ENCODE data around the gene ZNF727.
"Not testable (repeated sequence)": the region's sequence is repeated elsewhere in the genome, so short reads cannot be mapped to it uniquely, and the experiment has no call there.

ZNF727 gene
- 0.17 to 0.39 (median 0.35) reads per million in 3 donors for total RNA-seq

GRCh38 chr7:64045301-64046040 is at the start of gene ZNF727:
Gene ZNF727 (plus strand): TSS chr7:64045434. CDS start chr7:64045622, 188 bp downstream.
- Histone ChIP-seq H3K4me1 (ENCODE audit: control insufficient read depth, insufficient read depth, low read length, poor library complexity, severe bottlenecking) (no peaks in the 10 kb centered on the region), H3K27ac (ENCODE audit: insufficient read depth, low read length, poor library complexity, severe bottlenecking) (no peak within 1 kb of the TSS), H3K4me3 (ENCODE audit: insufficient read depth, low read depth, low read length, poor library complexity, severe bottlenecking) (no peak within 1 kb of the TSS), H3K36me3 (ENCODE audit: control insufficient read depth, insufficient read depth, low read length) (no peaks in the 10 kb centered on the region), H3K27me3 (replicated peaks; ENCODE audit: control insufficient read depth, insufficient read depth, low read length, poor library complexity, severe bottlenecking) (no peaks in the 10 kb centered on the region), H3K9me3 (ENCODE audit: control insufficient read depth, low read length) (no peaks in the 10 kb centered on the region)
- no peak for DNase-seq

DNA sequence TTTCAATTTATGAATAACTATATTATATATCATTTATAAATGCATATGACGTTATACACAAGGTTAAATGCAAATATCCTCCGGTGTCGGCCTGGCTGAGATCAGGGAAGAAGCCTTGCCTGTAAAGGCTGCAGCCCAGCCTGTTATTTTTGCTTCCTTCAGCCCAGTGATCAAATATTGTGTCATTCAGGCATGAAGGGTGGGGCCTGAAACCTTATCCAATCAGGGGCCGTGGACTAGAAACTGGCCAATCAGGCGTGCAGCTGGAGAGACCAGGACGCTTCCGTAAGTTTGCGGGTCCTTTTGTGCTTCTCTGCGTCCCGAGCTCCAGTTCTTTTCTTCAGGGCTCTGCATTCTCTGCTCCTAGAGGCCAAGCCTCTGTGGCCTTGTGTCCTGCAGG is 46.7 kb upstream of the ZNF727 start, which contains the start of gene ZNF722:
Gene ZNF722 (plus strand): TSS at position 301 of the 400 bp plus-strand sequence. CDS start 113 bp downstream, outside the sequence.
- Histone ChIP-seq H3K4me1 (ENCODE audit: control insufficient read depth, insufficient read depth, low read length, poor library complexity, severe bottlenecking) (no peaks in the 10 kb centered on the region), H3K9me3 (ENCODE audit: control insufficient read depth, low read length) (no peaks in the 10 kb centered on the region), H3K4me3 (ENCODE audit: insufficient read depth, low read depth, low read length, poor library complexity, severe bottlenecking) (no peak within 1 kb of the TSS), H3K36me3 (ENCODE audit: control insufficient read depth, insufficient read depth, low read length) (no peaks in the 10 kb centered on the region), H3K27me3 (replicated peaks; ENCODE audit: control insufficient read depth, insufficient read depth, low read length, poor library complexity, severe bottlenecking) (no peaks in the 10 kb centered on the region), H3K27ac (ENCODE audit: insufficient read depth, low read length, poor library complexity, severe bottlenecking) (no peak within 1 kb of the TSS)
- DNase-seq = no peak

- not testable (repeated sequence) for H3K27me3 ChIP-seq (replicated peaks; ENCODE audit: control insufficient read depth, insufficient read depth, low read length, poor library complexity, severe bottlenecking); H3K4me3 ChIP-seq (ENCODE audit: insufficient read depth, low read depth, low read length, poor library complexity, severe bottlenecking); H3K36me3 ChIP-seq (ENCODE audit: control insufficient read depth, insufficient read depth, low read length); H3K4me1 ChIP-seq (ENCODE audit: control insufficient read depth, insufficient read depth, low read length, poor library complexity, severe bottlenecking); DNase-seq; H3K27ac ChIP-seq (ENCODE audit: insufficient read depth, low read length, poor library complexity, severe bottlenecking)
- H3K9me3 ChIP-seq (ENCODE audit: control insufficient read depth, low read length) = peaks cover 13% of the 10 kb centered on the region
These were observed 29.7 kb upstream of the ZNF727 start for GRCh38 chr7:64015496-64015895.

DNA sequence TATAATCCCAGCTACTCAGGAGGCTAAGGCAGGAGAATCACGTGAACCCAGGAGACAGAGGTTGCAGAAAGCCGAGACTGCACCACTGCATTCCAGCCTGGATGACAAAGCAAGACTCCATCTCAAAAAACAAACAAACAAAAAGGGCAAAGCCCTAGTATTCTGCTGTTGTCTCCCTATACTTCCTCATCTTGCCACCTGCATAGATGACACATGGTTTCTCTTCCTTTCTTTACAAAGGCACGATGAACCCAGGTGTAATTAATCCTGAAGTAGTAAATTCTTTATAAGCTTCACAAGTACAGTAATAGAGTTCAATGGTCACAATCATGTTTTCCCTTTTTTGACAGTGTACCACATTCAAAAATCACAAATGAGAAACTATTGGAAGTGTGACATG is 9.8 kb upstream of the ZNF727 start:
- Histone ChIP-seq H3K4me3 (ENCODE audit: insufficient read depth, low read depth, low read length, poor library complexity, severe bottlenecking) (no peak overlapping the region), H3K27ac (ENCODE audit: insufficient read depth, low read length, poor library complexity, severe bottlenecking) (no peak overlapping the region), H3K36me3 (ENCODE audit: control insufficient read depth, insufficient read depth, low read length) (no peaks in the 10 kb centered on the region), H3K4me1 (ENCODE audit: control insufficient read depth, insufficient read depth, low read length, poor library complexity, severe bottlenecking) (no peaks in the 10 kb centered on the region), H3K9me3 (ENCODE audit: control insufficient read depth, low read length) (peaks cover 4% of the 10 kb centered on the region), H3K27me3 (replicated peaks; ENCODE audit: control insufficient read depth, insufficient read depth, low read length, poor library complexity, severe bottlenecking) (no peaks in the 10 kb centered on the region)
- no peak for DNase-seq

GRCh38 chr7:64037095-64037494 is 8.1 kb upstream of the ZNF727 start:
- Histone ChIP-seq H3K9me3 (ENCODE audit: control insufficient read depth, low read length) (peaks cover 4% of the 10 kb centered on the region), H3K4me3 (ENCODE audit: insufficient read depth, low read depth, low read length, poor library complexity, severe bottlenecking) (no peak overlapping the region), H3K27me3 (replicated peaks; ENCODE audit: control insufficient read depth, insufficient read depth, low read length, poor library complexity, severe bottlenecking) (no peaks in the 10 kb centered on the region), H3K4me1 (ENCODE audit: control insufficient read depth, insufficient read depth, low read length, poor library complexity, severe bottlenecking) (no peaks in the 10 kb centered on the region), H3K27ac (ENCODE audit: insufficient read depth, low read length, poor library complexity, severe bottlenecking) (no peak overlapping the region), H3K36me3 (ENCODE audit: control insufficient read depth, insufficient read depth, low read length) (no peaks in the 10 kb centered on the region)
- no peak for DNase-seq

DNA sequence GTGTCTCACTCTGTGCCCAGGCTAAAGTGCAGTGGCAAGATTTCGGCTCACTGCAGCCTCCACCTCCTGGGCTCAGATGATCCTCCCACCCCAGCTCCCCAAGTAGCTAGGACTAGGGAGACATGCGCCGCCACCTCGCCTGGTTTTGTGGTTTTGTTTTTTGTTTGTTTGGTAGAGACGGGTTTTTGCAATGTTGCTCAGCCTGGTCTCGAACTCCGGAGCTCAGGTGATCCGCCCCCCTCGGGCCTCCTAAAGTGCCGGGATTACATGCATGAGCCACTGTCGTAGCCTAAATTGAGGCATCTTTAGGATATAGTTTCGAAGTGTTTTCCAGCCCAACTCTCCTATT is 781 bp downstream of the ZNF727 start:
- DNase-seq = no peak
- H3K9me3 ChIP-seq (ENCODE audit: control insufficient read depth, low read length) = no peaks in the 10 kb centered on the region
- no peaks in the 10 kb centered on the region for H3K36me3 ChIP-seq (ENCODE audit: control insufficient read depth, insufficient read depth, low read length)
- H3K27me3 ChIP-seq (replicated peaks; ENCODE audit: control insufficient read depth, insufficient read depth, low read length, poor library complexity, severe bottlenecking) = no peaks in the 10 kb centered on the region
- no peaks in the 10 kb centered on the region for H3K4me1 ChIP-seq (ENCODE audit: control insufficient read depth, insufficient read depth, low read length, poor library complexity, severe bottlenecking)
- no peak overlapping the region for H3K27ac ChIP-seq (ENCODE audit: insufficient read depth, low read length, poor library complexity, severe bottlenecking)
- H3K4me3 ChIP-seq (ENCODE audit: insufficient read depth, low read depth, low read length, poor library complexity, severe bottlenecking) = no peak overlapping the region

- peaks cover 57% of the 10 kb centered on the region for H3K9me3 ChIP-seq (ENCODE audit: control insufficient read depth, low read length)
These were observed 32.8 kb downstream of the ZNF727 start for GRCh38 chr7:64077837-64078698.

GRCh38 chr7:64078699-64078994 is 33.4 kb downstream of the ZNF727 start:
- H3K9me3 ChIP-seq (ENCODE audit: control insufficient read depth, low read length) = peaks cover 57% of the 10 kb centered on the region
- DNase-seq = no peak
- no peaks in the 10 kb centered on the region for H3K4me1 ChIP-seq (ENCODE audit: control insufficient read depth, insufficient read depth, low read length, poor library complexity, severe bottlenecking)
- H3K27me3 ChIP-seq (replicated peaks; ENCODE audit: control insufficient read depth, insufficient read depth, low read length, poor library complexity, severe bottlenecking) = no peaks in the 10 kb centered on the region
- no peaks in the 10 kb centered on the region for H3K36me3 ChIP-seq (ENCODE audit: control insufficient read depth, insufficient read depth, low read length)
- no peak overlapping the region for H3K27ac ChIP-seq (ENCODE audit: insufficient read depth, low read length, poor library complexity, severe bottlenecking)
- H3K4me3 ChIP-seq (ENCODE audit: insufficient read depth, low read depth, low read length, poor library complexity, severe bottlenecking) = no peak overlapping the region

More at GRCh38 chr7:64077837-64078698, 32.8 kb downstream of the ZNF727 start:
- not testable (repeated sequence) for H3K4me1 ChIP-seq (ENCODE audit: control insufficient read depth, insufficient read depth, low read length, poor library complexity, severe bottlenecking); H3K36me3 ChIP-seq (ENCODE audit: control insufficient read depth, insufficient read depth, low read length); H3K4me3 ChIP-seq (ENCODE audit: insufficient read depth, low read depth, low read length, poor library complexity, severe bottlenecking); H3K27ac ChIP-seq (ENCODE audit: insufficient read depth, low read length, poor library complexity, severe bottlenecking); H3K27me3 ChIP-seq (replicated peaks; ENCODE audit: control insufficient read depth, insufficient read depth, low read length, poor library complexity, severe bottlenecking); DNase-seq

GRCh38 chr7:64087501-64087900 is 42.3 kb downstream of the ZNF727 start:
- no peak for DNase-seq
- H3K9me3 ChIP-seq (ENCODE audit: control insufficient read depth, low read length) = peaks cover 3% of the 10 kb centered on the region
- no peak overlapping the region for H3K4me3 ChIP-seq (ENCODE audit: insufficient read depth, low read depth, low read length, poor library complexity, severe bottlenecking)
- H3K27ac ChIP-seq (ENCODE audit: insufficient read depth, low read length, poor library complexity, severe bottlenecking) = no peak overlapping the region
- H3K36me3 ChIP-seq (ENCODE audit: control insufficient read depth, insufficient read depth, low read length) = no peaks in the 10 kb centered on the region
- H3K27me3 ChIP-seq (replicated peaks; ENCODE audit: control insufficient read depth, insufficient read depth, low read length, poor library complexity, severe bottlenecking) = no peaks in the 10 kb centered on the region
- no peaks in the 10 kb centered on the region for H3K4me1 ChIP-seq (ENCODE audit: control insufficient read depth, insufficient read depth, low read length, poor library complexity, severe bottlenecking)

DNA sequence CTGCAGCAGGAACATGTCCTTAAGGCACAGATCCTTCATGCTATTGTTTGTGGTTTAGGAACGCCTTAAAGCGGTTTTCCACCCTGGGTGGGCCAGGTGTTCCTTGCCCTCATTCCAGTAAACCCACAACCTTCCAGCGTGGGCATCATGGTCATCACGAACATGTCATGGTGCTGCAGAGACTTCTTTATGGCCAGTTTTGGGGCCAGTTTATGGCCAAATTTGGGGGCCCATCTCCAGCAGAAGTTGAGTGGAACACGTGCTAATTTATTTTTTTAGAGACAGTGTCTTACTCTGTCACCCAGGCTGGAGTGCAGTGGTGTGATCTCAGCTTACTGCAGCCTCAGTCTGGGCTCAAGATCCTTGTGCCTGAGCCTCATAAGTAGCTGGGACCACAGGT is 43.6 kb downstream of the ZNF727 start:
- H3K4me1 ChIP-seq (ENCODE audit: control insufficient read depth, insufficient read depth, low read length, poor library complexity, severe bottlenecking); H3K27me3 ChIP-seq (replicated peaks; ENCODE audit: control insufficient read depth, insufficient read depth, low read length, poor library complexity, severe bottlenecking); DNase-seq; H3K27ac ChIP-seq (ENCODE audit: insufficient read depth, low read length, poor library complexity, severe bottlenecking); H3K36me3 ChIP-seq (ENCODE audit: control insufficient read depth, insufficient read depth, low read length); H3K9me3 ChIP-seq (ENCODE audit: control insufficient read depth, low read length); H3K4me3 ChIP-seq (ENCODE audit: insufficient read depth, low read depth, low read length, poor library complexity, severe bottlenecking): not testable (repeated sequence)
